GM23338 (cell line): ENCODE data around the gene PXMP4.

Source experiments
- CTCF ChIP-seq, 2 experiments: fragments of 200-600 bp in 1 of 2; sonication (generic) in 1 of 2; conservative IDR thresholded peaks; 2 replicates each; pipeline versions ENCODE4 v1.5.1 to v1.6.1; 2016 to 2017; ENCODE audit warnings: antibody characterized with exemption in 2 of 2, low read depth in 2 of 2, mild to moderate bottlenecking in 2 of 2, moderate library complexity in 1 of 2
- EZH2 ChIP-seq: fragments of 200-600 bp; sonication (generic); IDR thresholded peaks from one replicate; pipeline ENCODE4 v1.8.0; 2017; ENCODE audit warnings: antibody characterized with exemption, mild to moderate bottlenecking, low read depth; ENCODE audit not compliant: unreplicated experiment
- EZH2phosphoT487 ChIP-seq: fragments of 200-600 bp; sonication (generic); IDR thresholded peaks from one replicate; pipeline ENCODE4 v1.8.1; 2018; ENCODE audit warnings: antibody characterized with exemption; ENCODE audit not compliant: unreplicated experiment
- POLR2AphosphoS5 ChIP-seq: IDR thresholded peaks from 2 replicates; pipeline ENCODE4 v1.6.1; 2016; ENCODE audit warnings: antibody characterized with exemption, low read depth
- REST ChIP-seq: IDR thresholded peaks from one replicate; pipeline ENCODE4 v1.6.1; 2018; ENCODE audit warnings: antibody characterized with exemption; ENCODE audit not compliant: unreplicated experiment
- TF ChIP-seq, protein P1 (sequence below): IDR thresholded peaks from 2 replicates; pipeline ENCODE4 v1.6.1; 2016; ENCODE audit warnings: antibody characterized with exemption
- TF ChIP-seq, protein P2 (sequence below): fragments of 250-450 bp; sonication (Bioruptor Pico); IDR thresholded peaks from 2 replicates; pipeline ENCODE4 v1.5.0; 2020; ENCODE audit warnings: mild to moderate bottlenecking, moderate library complexity

DNA sequence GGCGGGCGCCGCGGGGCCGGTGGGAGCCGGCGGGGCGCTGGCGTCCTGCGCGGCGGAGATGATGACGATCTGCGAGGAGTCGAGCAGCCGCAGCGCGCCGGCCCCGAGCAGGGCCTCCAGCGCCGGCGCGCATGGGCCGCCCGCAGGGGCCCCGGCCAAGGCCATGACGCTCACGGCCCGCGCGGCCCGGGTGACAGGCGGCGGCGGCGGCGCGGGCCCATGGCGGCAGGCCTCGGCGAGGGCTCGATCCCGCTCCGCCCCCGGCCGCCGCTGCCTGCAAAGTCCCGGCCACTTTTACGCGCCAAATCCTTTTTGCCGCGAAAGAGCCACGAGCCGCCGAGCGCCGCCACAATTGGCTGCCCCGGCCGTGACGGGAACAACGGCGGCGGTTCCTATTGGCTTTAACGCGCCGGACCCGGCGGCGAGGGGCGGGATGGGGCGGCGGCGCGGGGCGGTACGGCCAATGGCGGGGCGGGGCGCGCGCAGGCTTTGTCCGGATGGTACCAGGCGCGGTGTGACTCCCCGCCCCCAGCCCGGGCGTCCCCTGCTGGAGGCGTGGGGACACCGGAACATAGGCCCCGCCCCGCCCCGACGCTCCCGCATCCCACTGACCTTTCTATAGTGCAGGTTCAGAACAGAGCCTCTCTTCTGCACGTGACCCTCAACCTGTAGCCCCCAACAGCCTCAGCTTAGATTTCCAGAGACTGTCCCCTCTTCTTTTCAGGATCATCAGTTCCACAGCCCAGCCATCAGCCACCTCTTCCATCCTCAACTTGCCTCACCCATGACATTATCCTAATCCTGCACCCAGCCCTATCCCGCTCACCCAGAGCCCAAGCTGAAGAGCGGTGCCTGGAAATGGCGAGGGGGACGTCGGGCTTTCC is 33.8 kb downstream of the PXMP4 start, which contains the start of gene E2F1:
- TF ChIP-seq CTCF (conservative IDR thresholded peaks at IDR 0.05; ENCODE audit: low read depth in 2 of 2), result peak in 1 of 2 experiments; percentile 31; a peak in 3 of 4 replicates
- no peak for TF ChIP-seq EZH2
- TF ChIP-seq, protein P1, sequence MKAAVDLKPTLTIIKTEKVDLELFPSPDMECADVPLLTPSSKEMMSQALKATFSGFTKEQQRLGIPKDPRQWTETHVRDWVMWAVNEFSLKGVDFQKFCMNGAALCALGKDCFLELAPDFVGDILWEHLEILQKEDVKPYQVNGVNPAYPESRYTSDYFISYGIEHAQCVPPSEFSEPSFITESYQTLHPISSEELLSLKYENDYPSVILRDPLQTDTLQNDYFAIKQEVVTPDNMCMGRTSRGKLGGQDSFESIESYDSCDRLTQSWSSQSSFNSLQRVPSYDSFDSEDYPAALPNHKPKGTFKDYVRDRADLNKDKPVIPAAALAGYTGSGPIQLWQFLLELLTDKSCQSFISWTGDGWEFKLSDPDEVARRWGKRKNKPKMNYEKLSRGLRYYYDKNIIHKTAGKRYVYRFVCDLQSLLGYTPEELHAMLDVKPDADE, result no peak
- TF ChIP-seq, protein P2, sequence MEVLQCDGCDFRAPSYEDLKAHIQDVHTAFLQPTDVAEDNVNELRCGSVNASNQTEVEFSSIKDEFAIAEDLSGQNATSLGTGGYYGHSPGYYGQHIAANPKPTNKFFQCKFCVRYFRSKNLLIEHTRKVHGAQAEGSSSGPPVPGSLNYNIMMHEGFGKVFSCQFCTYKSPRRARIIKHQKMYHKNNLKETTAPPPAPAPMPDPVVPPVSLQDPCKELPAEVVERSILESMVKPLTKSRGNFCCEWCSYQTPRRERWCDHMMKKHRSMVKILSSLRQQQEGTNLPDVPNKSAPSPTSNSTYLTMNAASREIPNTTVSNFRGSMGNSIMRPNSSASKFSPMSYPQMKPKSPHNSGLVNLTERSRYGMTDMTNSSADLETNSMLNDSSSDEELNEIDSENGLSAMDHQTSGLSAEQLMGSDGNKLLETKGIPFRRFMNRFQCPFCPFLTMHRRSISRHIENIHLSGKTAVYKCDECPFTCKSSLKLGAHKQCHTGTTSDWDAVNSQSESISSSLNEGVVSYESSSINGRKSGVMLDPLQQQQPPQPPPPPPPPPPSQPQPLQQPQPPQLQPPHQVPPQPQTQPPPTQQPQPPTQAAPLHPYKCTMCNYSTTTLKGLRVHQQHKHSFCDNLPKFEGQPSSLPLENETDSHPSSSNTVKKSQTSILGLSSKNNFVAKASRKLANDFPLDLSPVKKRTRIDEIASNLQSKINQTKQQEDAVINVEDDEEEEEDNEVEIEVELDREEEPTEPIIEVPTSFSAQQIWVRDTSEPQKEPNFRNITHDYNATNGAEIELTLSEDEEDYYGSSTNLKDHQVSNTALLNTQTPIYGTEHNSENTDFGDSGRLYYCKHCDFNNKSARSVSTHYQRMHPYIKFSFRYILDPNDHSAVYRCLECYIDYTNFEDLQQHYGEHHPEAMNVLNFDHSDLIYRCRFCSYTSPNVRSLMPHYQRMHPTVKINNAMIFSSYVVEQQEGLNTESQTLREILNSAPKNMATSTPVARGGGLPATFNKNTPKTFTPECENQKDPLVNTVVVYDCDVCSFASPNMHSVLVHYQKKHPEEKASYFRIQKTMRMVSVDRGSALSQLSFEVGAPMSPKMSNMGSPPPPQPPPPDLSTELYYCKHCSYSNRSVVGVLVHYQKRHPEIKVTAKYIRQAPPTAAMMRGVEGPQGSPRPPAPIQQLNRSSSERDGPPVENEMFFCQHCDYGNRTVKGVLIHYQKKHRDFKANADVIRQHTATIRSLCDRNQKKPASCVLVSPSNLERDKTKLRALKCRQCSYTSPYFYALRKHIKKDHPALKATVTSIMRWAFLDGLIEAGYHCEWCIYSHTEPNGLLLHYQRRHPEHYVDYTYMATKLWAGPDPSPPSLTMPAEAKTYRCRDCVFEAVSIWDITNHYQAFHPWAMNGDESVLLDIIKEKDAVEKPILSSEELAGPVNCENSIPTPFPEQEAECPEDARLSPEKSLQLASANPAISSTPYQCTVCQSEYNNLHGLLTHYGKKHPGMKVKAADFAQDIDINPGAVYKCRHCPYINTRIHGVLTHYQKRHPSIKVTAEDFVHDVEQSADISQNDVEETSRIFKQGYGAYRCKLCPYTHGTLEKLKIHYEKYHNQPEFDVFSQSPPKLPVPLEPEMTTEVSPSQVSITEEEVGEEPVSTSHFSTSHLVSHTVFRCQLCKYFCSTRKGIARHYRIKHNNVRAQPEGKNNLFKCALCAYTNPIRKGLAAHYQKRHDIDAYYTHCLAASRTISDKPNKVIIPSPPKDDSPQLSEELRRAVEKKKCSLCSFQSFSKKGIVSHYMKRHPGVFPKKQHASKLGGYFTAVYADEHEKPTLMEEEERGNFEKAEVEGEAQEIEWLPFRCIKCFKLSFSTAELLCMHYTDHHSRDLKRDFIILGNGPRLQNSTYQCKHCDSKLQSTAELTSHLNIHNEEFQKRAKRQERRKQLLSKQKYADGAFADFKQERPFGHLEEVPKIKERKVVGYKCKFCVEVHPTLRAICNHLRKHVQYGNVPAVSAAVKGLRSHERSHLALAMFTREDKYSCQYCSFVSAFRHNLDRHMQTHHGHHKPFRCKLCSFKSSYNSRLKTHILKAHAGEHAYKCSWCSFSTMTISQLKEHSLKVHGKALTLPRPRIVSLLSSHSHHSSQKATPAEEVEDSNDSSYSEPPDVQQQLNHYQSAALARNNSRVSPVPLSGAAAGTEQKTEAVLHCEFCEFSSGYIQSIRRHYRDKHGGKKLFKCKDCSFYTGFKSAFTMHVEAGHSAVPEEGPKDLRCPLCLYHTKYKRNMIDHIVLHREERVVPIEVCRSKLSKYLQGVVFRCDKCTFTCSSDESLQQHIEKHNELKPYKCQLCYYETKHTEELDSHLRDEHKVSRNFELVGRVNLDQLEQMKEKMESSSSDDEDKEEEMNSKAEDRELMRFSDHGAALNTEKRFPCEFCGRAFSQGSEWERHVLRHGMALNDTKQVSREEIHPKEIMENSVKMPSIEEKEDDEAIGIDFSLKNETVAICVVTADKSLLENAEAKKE (CRISPR knock-in tag), result no peak
- TF ChIP-seq REST, result no peak
- TF ChIP-seq EZH2phosphoT487, result no peak
- no peak for TF ChIP-seq POLR2AphosphoS5
